HG03064 (cell line): ENCODE results near the gene ENO2.
A peak's percentile ranks its signal among the peaks of the same experiment; 100 is the strongest.
"Not testable (repeated sequence)": the region's sequence is repeated elsewhere in the genome, so short reads cannot be mapped to it uniquely, and the experiment has no call there.

Experiments
- ATAC-seq: cut with Tn5 transposase; IDR thresholded peaks from one replicate; pipeline ENCODE4 v1.9.1; 2021; ENCODE audit warnings: low read depth; ENCODE audit not compliant: unreplicated experiment

The ENO2 gene

GRCh38 chr12:6914246-6914946, at the start of gene ENO2:
Gene ENO2 (plus strand): TSS chr12:6914580. CDS start chr12:6915833, 1,253 bp downstream.
- ATAC-seq: peak; percentile 72

- ATAC-seq: not testable (repeated sequence)
Observed at GRCh38 chr12:6865307-6865706, 49.1 kb upstream of the ENO2 start.

- ATAC-seq: no peak
Observed at GRCh38 chr12:6866163-6866919, 48.0 kb upstream of the ENO2 start.

GRCh38 chr12:6866920-6867412, 47.4 kb upstream of the ENO2 start:
- ATAC-seq: peak; percentile 14

- ATAC-seq: peak; percentile 46
Observed at GRCh38 chr12:6867413-6868210, 46.8 kb upstream of the ENO2 start, which contains the start of gene TPI1. Gene TPI1 (plus strand): TSS chr12:6867531. CDS start chr12:6867567, 36 bp downstream.

- ATAC-seq: no peak
Observed at GRCh38 chr12:6868211-6869048, 46.0 kb upstream of the ENO2 start.

- no peak for ATAC-seq
Observed at GRCh38 chr12:6869049-6870021, 45.0 kb upstream of the ENO2 start.

- not testable (repeated sequence) for ATAC-seq
Observed at GRCh38 chr12:6870304-6870703, 44.1 kb upstream of the ENO2 start.

GRCh38 chr12:6871052-6871957, 43.1 kb upstream of the ENO2 start:
- no peak for ATAC-seq

- peak; percentile 30 for ATAC-seq
Observed at GRCh38 chr12:6872073-6873048, 42.0 kb upstream of the ENO2 start.

GRCh38 chr12:6873094-6874014, 41.0 kb upstream of the ENO2 start, which contains the start of gene SPSB2:
Gene SPSB2 (minus strand): TSS chr12:6873303. CDS start chr12:6872901, 402 bp downstream.
- peak; percentile 60 for ATAC-seq

GRCh38 chr12:6874015-6874368, 40.4 kb upstream of the ENO2 start:
- ATAC-seq: not testable (repeated sequence)

- not testable (repeated sequence) for ATAC-seq
Observed at GRCh38 chr12:6879824-6880223, 34.6 kb upstream of the ENO2 start.

GRCh38 chr12:6883252-6883651, 31.1 kb upstream of the ENO2 start:
- no peak for ATAC-seq

- no peak for ATAC-seq
Observed at GRCh38 chr12:6883683-6884082, 30.7 kb upstream of the ENO2 start.

- no peak for ATAC-seq
Observed at GRCh38 chr12:6884539-6884938, 29.8 kb upstream of the ENO2 start.
